HG03139 (cell line): ENCODE measurements around the gene SSBP3.

Source experiments
- ATAC-seq: cut with Tn5 transposase; IDR thresholded peaks from one replicate; pipeline ENCODE4 v1.9.1; 2021; ENCODE audit not compliant: unreplicated experiment

Gene SSBP3

DNA sequence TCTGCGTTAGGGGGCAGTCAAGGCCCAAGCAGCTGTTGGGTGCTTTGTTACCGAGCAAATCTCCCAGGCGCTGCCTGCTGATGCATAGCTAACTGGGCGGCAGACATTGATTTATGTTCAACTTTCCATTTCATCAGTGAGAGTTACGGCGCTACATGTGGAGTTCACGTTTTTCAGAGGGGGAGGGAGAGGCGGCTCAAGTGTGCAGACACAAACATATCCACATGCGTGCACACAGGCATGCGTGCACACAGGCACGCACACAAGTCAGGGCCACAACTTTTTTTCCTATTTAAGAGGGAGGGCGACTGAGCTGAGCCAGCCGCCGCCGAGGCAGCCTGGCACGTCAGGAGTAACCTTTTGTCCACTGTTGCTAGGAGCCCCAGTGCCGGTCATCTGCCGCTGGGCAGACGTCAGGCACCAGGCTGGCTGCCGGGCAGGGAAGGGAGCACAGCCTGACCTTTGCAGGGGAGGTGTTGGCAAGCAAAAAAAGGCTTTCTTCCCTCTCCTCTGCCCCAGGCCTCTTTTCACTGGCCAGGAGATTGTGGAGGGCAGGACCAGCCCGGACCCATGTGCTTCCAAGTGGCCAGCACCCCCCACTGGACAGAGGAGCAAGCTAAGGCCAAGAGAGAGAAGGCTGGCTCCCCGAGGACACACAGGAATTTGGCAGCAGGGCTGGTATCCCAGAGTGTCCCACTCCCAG lies 133.0 kb downstream of the SSBP3 start:
- ATAC-seq: no peak

GRCh38 chr1:54272772-54273091 lies 133.5 kb downstream of the SSBP3 start:
- ATAC-seq: no peak

DNA sequence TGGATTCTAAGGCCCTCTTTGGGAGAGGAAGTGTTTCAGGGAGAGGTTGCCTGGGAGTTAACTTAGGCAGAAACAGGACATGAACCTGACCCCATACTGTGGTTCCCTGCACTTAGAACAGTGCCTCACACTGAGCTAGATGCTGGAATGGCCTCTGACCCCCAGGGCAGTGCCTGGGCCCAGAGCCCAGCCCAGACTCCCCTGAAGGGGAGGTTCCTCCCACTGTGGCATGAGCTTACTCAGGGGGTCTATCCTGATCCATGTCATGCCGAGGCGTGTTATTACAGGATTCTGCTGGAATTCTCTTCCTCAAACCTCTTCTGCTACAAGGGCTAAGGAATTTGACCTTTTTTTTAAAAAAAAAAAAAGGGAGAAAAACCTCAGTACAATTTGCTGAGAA lies 134.1 kb downstream of the SSBP3 start:
- no peak for ATAC-seq

DNA sequence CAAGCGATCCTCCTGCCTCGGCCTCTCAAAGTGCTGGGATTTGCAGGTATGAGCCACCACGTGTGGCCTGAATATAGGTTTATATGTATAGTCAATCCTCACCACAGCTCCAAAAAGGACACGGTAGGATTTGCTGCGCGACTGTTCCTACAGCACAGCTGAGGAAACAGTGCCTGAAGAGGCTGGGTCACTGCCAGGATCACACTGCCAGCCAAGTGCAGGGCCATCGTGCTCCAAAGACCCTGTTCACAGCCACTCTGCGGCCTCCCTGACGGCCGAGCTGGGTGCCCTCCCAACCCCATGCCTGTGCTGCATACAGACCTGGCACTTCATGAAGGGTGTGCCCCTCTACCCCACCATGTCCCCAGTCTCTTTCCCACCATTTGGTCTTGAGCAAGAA lies 134.9 kb downstream of the SSBP3 start:
- ATAC-seq: no peak

- ATAC-seq: no peak
Measured at GRCh38 chr1:54270543-54270942, 135.7 kb downstream of the SSBP3 start.

DNA sequence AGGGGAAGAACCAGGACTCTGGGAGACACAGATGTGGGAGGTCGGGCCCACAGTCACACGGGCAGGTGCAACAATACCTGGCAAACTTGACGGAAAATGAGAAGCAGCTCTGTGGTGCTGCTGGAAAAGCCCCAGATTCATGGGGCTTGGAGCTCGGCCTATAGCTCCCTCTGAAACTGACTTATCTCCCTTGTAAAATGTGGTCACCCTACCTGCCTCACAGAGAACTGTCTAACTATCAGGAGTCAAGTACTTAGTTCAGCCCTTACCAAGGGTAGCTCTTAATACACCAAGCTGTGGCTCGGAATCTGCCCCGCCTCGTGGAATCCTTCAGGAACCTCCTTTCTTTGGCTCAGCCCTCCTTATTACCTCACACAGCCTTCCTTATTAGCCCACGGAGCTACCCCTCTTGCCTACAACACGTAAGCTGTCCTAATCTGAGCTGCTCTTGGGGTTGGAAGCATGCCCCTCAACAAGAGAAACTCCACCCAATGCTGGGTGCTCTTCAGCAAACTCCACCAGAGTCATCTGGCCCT lies 137.4 kb downstream of the SSBP3 start:
- ATAC-seq: no peak

GRCh38 chr1:54267815-54268761 lies 138.1 kb downstream of the SSBP3 start:
- ATAC-seq: no peak

DNA sequence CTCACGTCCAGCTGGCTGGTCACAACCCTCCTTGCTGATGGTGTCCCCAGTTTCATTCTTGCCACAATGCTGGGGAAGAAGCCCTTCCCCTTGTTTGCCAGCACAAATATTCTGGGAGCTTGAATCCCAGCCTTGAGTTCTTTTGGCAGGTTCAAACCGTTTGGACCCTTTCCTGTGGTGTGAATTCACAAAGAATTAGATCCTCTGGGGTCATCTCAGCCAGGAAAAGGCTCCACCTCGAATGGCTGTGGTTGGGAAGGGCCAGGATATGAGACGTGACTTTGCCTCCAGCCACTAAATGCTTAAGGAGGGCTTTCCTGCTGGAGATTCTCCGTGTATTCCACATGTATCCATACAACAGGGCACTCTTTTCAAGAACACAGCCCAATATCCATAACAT lies 139.3 kb downstream of the SSBP3 start:
- no peak for ATAC-seq

DNA sequence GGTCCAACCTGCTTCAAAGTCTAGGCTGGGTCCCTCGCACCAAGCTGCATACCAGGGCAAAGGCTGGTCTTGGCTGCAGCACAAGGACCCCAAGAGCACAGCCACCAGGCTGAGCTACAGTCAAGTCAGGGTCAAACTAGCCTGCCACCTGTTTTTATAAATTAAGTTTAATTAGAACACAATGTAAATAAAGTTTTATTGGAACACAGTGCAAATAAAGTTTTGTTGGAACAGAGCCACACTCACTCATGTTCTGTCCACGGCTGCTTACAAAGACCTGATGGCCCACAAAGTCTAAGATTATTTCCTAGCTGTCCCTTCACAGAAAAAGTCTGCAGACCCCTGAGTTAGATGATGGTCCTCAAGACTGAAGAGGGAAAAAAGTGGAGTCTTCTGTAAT lies 140.0 kb downstream of the SSBP3 start:
- ATAC-seq: no peak

GRCh38 chr1:54265659-54266058 lies 140.5 kb downstream of the SSBP3 start:
- no peak for ATAC-seq

DNA sequence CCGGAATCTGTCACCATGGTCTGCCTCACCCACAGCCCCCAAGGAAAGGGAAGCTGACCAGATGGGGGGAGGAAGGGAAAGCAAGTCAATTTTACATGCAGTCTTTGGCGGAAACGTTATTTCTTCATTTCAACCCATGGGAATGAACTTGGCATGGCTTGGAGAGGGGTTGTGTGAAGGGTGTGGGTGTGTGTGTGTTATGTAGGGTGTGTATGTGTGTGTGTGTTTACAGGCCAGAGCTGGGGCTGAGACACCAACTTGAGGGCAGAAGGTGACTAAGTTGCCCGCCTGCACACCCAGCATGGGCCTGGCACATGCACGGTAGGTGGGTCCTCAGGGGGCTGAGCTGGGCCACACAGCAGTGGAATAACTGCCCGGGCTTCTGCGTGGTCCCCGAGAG lies 141.1 kb downstream of the SSBP3 start:
- no peak for ATAC-seq

DNA sequence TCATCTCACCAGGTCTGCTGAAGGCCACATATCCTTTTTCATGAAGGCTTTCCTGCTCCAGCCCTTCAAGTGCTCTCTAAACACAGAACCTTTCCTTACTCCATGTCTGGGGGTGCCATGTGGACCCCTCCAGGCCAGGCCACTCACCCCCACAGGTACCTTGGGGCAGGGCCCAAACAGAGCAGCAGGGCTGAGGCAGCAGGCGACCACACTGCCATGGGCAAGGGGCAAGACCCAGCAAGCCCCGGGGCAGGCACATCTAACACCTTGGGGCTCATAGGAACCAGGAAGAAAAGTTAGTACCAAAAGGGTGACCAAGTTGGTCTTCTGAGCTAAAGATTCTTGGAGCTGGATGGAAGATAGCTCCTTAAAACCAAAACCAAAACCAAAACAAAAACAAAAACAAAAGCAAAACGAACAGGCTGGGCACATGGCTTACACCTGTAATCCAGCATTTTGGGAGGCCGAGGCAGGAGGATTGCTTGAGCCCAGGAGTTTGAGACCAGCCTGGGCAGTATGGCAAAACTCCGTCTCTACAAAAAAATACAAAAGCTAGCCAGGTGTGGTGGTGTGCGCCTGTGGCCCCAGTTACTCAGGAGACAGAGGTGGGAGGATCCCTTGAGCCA lies 142.5 kb downstream of the SSBP3 start:
- ATAC-seq: no peak

GRCh38 chr1:54262244-54262643 lies 143.9 kb downstream of the SSBP3 start:
- no peak for ATAC-seq

DNA sequence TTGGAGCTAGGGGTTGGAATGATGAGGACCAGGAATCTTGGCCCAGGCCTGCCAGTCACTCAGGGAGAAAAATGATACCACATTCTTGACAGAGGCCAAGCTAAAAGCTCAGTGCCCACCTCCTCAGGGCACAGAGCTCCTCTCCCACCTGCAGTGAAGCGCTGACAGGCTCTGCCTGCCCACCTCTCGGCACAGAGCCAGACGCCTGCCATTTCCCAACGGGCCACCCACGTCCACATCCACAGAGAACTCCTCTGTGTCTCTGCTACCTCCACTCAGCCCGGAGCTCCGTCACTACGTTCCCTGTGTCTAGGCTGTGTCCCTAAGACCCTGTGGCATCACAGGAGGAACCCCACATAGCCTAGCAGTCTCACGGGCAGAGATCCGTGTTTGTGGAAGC lies 145.4 kb downstream of the SSBP3 start:
- ATAC-seq: no peak

- no peak for ATAC-seq
Measured at GRCh38 chr1:54259546-54260140, 146.6 kb downstream of the SSBP3 start.

DNA sequence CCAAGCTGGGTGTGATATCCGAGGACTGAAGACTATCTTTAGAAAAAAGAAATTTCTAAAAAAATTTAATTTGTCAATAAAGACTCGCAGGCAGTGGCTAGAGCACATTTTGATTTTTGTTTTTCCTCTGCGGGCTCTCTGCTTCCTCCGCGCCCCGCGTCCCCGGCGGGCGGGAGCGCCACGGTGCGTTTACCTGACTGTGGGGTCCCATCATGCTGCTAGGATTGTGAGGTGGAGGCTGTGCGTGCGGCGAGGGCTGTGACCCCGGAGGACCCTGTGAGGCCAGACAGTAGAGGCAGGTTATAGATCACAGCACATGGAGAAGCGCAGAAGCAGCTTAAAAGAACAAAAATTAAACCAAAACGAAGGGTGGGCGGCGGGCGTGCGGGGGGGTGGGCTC lies 148.3 kb downstream of the SSBP3 start:
- no peak for ATAC-seq

DNA sequence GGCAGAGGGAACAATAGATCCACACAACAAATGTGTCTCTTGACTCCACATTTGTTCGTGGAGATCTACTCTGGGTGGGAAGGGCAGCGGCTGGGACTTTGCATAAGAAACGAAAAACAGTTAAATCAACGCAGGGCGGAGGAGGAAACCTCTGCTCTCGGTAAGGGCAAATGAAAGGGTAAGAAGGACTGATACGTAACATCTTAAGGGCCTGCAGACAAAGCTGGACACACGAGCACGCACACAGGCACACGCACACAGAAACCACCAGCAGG lies 148.9 kb downstream of the SSBP3 start:
- no peak for ATAC-seq

DNA sequence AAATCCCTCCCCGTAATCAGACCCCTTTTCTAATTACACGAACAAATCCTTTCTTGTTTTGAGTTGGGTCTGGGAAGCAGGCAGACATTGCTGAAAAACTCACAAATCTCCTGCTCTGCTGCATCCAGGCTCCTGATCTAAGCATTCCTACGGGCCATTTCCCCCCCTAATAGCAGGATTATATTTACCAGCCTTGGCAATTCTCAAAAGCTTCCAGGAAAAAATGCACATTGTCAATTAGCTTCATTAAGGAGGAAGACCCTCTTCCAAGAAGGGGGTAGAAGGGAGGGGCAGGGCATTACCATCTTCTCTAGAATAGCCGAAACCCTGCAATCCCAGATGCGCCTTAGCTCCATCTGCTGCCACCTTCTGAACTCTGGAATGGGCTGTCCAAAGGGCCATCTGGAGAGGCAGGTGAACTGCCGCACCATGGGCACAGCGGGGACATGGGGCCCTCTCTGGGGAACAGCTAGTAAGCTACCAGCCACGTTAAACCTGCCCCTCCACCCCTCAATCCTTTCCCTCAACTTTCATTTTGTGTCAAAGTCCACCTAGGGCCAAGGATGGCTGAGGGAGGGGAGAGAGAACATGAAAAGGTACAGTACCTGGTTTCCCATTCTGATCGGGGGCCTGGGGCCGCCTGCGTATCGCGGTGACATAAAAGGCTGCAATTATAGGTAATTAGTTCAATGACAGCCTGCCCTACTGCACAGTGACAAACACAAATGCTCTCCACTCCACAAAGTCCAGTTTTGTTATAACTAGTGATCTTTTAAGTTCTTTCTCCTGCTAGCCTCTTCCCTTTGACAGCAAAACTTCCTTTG lies 149.5 kb downstream of the SSBP3 start:
- no peak for ATAC-seq

- no peak for ATAC-seq
Measured at GRCh38 chr1:54255026-54255702, 151.0 kb downstream of the SSBP3 start.

GRCh38 chr1:54254055-54254454 lies 152.1 kb downstream of the SSBP3 start:
- no peak for ATAC-seq
